Tibial artery (tissue), 4 donors: ENCODE measurements around the gene ITGA2B.

Experiments
- DNase-seq, 2 donors: peaks; one replicate each; pipeline ENCODE4 v3.0.0-alpha.2; 2019
- H3K27ac ChIP-seq, 2 donors: fragments of 200-600 bp; sonication (generic) in 1 of 2; 1 replicate in 1 of 2; 2 replicates in 1 of 2; pipeline ENCODE4 v1.5.1; 2018 to 2019; ENCODE audit warnings: mild to moderate bottlenecking in 1 of 2
- H3K27me3 ChIP-seq, 2 donors: fragments of 200-600 bp; sonication (generic) in 1 of 2; one replicate each; pipeline versions ENCODE4 v1.5.1 to v1.6.0; 2016 to 2019
- H3K36me3 ChIP-seq, 3 donors: fragments of 200-600 bp; sonication (generic) in 2 of 3; one replicate each; pipeline ENCODE4 v1.5.1; 2016 to 2019; ENCODE audit warnings: mild to moderate bottlenecking in 2 of 3
- H3K4me1 ChIP-seq, 4 donors: fragments of 200-600 bp; sonication (generic) in 2 of 4; 1 replicate in 3 of 4; 2 replicates in 1 of 4; pipeline ENCODE4 v1.5.1; 2016 to 2019
- H3K4me3 ChIP-seq, 2 donors: fragments of 200-600 bp; sonication (generic) in 1 of 2; 1 replicate in 1 of 2; 2 replicates in 1 of 2; pipeline ENCODE4 v1.5.1; 2018 to 2019; ENCODE audit warnings: mild to moderate bottlenecking in 2 of 2
- H3K9me3 ChIP-seq, 3 donors: fragments of 200-600 bp; sonication (generic) in 1 of 3; one replicate each; pipeline ENCODE4 v1.5.1; 2016 to 2019
- CTCF ChIP-seq, 2 experiments: fragments of 200-600 bp in 1 of 2; fragments of 450-650 bp in 1 of 2; IDR thresholded peaks; one replicate each; pipeline ENCODE4 v1.5.1; 2017 to 2019; ENCODE audit warnings: antibody characterized with exemption in 2 of 2, mild to moderate bottlenecking in 1 of 2, moderate library complexity in 1 of 2
- intact Hi-C: fragments of 100-400 bp; cut with DNase I; formaldehyde crosslinking; loops from one replicate; pipeline ENCODE4 v1.15.0; 2023; ENCODE audit warnings: low total_unique reads

The ITGA2B gene

GRCh38 chr17:44324092-44324570 is 65.3 kb downstream of the ITGA2B start:
- peaks cover 25 to 37% (median 35%) of the 10 kb centered on the region in 3 donors for H3K36me3 ChIP-seq
- no peak for DNase-seq
- peak overlapping the region; percentile 78 to 98 for H3K4me3 ChIP-seq
- no peak for TF ChIP-seq CTCF (IDR thresholded peaks at IDR 0.05)
- peaks cover 0 to 31% (median 24%) of the 10 kb centered on the region in 4 donors for H3K4me1 ChIP-seq
- no peaks in the 10 kb centered on the region for H3K9me3 ChIP-seq
- H3K27ac ChIP-seq = peak overlapping the region; percentile 89 to 90
- H3K27me3 ChIP-seq = no peaks in the 10 kb centered on the region
- intact Hi-C loops = loop anchor here (2.0 kb wide), 1 partner anchor 105 kb away; the partner anchor contains the start of gene UBTF

- peaks cover 25 to 38% (median 36%) of the 10 kb centered on the region in 3 donors for H3K36me3 ChIP-seq
- intact Hi-C loops = loop anchor here (2.0 kb wide), 1 partner anchor 105 kb away; the partner anchor contains the start of gene UBTF
- H3K27me3 ChIP-seq = peaks cover 0 to 1% of the 10 kb centered on the region in 2 donors
- TF ChIP-seq CTCF (IDR thresholded peaks at IDR 0.05) = no peak
- peaks cover 0 to 31% (median 24%) of the 10 kb centered on the region in 4 donors for H3K4me1 ChIP-seq
- H3K4me3 ChIP-seq = peak overlapping the region; percentile 78 to 98
- H3K27ac ChIP-seq = peak overlapping the region in 1 of 2 donors; percentile 90
- no peaks in the 10 kb centered on the region for H3K9me3 ChIP-seq
- no peak for DNase-seq
These were observed 65.9 kb downstream of the ITGA2B start for GRCh38 chr17:44323359-44324091.

GRCh38 chr17:44322236-44322895 is 67.1 kb downstream of the ITGA2B start:
- Histone ChIP-seq H3K4me3 (no peak overlapping the region), H3K27me3 (peaks cover 0 to 13% of the 10 kb centered on the region in 2 donors), H3K36me3 (peaks cover 25 to 38% (median 36%) of the 10 kb centered on the region in 3 donors), H3K9me3 (no peaks in the 10 kb centered on the region), H3K27ac (no peak overlapping the region), H3K4me1 (peaks cover 0 to 31% (median 24%) of the 10 kb centered on the region in 4 donors)
- intact Hi-C loops = no loop called here
- TF ChIP-seq CTCF (IDR thresholded peaks at IDR 0.05) = no peak
- no peak for DNase-seq
